Heart left ventricle (tissue), 13 donors: Measurements from ENCODE around the gene ZBTB7B.

ENCODE experiments used
- POLR2A ChIP-seq, 2 donors: fragments of 450-650 bp; IDR thresholded peaks; one replicate each; pipeline ENCODE4 v1.6.1; 2017; ENCODE audit warnings: antibody characterized with exemption in 2 of 2, mild to moderate bottlenecking in 2 of 2, moderate library complexity in 2 of 2
- TF ChIP-seq, protein P1 (sequence below), 12 donors: fragments of 200-600 bp; sonication (generic) in 4 of 12; IDR thresholded peaks; one replicate each; pipeline versions ENCODE4 v1.5.0 to v1.8.0; 2018 to 2022; ENCODE audit warnings: antibody characterized with exemption in 12 of 12, mild to moderate bottlenecking in 5 of 12
- donor health status: ischemic (EF 13 %, LVEDD 7.1; RV severe dilation, severe dysfunction).
- donor health status: DM: no; HTN: yes; CAD: no.
- donor health status: DM: no; HTN: no; CAD: no.
- donor health status: ischemic (EF 25% LVEDD 6.9; RV normal size, moderate dysfunction).
- donor health status: ischemic (EF 25% LVEDD 5.7; RV mildly dilated, moderate dysfunction).
- donor health status: ischemic (EF 35%, LVEDD 5.7; RV mildly dilated, moderate dysfunction).
- donor health status: nonischemic (EF 11% LVEDD 7.7; RV severe dilation, severe dysfunction).
- donor health status: DM: yes; HTN: yes; CAD: no.
- donor health status: PGD.
- donor health status: ischemic (EF 29% LVEDD 5.4; RV normal size, mild dysfunction).
- donor health status: nonischemic (EF 23%, LVEDD 6.1; RV moderate dilation, normal function).

DNA sequence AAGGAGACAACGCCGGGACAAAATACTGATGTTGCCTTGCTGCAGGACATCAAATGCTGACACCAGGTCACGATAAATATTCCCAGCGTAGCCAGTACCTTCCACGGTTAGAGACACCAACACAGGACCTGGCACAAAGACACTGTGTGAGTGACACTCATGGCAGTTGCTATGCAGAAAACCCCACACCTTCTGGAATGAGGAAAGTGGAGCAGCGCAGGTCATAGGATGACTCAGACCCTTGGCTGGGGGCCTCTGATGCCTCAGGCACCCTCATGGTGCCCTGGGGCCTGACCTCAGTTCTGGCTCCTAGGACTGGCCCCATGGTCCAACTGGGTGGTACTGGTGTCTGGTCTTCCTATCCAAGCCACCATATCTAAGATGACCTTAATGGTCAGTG is 24.0 kb downstream of the ZBTB7B start:
- TF ChIP-seq, protein P1, sequence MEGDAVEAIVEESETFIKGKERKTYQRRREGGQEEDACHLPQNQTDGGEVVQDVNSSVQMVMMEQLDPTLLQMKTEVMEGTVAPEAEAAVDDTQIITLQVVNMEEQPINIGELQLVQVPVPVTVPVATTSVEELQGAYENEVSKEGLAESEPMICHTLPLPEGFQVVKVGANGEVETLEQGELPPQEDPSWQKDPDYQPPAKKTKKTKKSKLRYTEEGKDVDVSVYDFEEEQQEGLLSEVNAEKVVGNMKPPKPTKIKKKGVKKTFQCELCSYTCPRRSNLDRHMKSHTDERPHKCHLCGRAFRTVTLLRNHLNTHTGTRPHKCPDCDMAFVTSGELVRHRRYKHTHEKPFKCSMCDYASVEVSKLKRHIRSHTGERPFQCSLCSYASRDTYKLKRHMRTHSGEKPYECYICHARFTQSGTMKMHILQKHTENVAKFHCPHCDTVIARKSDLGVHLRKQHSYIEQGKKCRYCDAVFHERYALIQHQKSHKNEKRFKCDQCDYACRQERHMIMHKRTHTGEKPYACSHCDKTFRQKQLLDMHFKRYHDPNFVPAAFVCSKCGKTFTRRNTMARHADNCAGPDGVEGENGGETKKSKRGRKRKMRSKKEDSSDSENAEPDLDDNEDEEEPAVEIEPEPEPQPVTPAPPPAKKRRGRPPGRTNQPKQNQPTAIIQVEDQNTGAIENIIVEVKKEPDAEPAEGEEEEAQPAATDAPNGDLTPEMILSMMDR (IDR thresholded peaks at IDR 0.05), result no peak
- TF ChIP-seq POLR2A (IDR thresholded peaks at IDR 0.05), result no peak
